ENCODE data around the gene LARGE1. TPM values are rescaled to one million over a fixed set of nuclear protein-coding genes. Genes with fewer than 3 reads are reported as not detected.

The LARGE1 gene
- total RNA-seq, 1 donor from 2014 or later: 140 TPM

DNA sequence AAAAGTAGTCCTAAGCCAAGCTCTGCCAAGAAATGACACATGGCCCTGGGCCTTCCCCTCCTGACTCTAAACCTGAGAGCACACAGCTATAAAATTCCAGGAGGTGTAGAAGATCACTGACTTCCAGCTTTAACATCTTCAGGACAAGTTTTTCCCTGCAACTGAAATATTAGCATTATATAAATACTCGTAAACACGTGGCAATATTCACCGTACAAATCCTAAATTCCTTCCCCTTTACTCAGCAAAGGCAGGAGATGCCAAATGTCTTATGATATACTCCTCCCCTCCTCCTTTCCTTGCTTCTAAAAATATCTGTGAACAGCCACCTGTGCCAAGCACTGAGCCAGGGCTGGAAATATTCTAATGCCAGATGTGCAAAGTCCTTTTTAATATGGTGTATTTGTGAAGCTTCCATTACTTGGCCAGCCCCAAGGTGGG lies 194.0 kb downstream of the LARGE1 start:
- DNase-seq (no peak), ATAC-seq (ENCODE audit: poor library complexity) (peak; percentile 84)
- intact Hi-C loops (cut with DNase I): loop anchor here (10.0 kb wide), 1 partner anchor 58 kb away; no protein-coding TSS in a partner anchor

DNA sequence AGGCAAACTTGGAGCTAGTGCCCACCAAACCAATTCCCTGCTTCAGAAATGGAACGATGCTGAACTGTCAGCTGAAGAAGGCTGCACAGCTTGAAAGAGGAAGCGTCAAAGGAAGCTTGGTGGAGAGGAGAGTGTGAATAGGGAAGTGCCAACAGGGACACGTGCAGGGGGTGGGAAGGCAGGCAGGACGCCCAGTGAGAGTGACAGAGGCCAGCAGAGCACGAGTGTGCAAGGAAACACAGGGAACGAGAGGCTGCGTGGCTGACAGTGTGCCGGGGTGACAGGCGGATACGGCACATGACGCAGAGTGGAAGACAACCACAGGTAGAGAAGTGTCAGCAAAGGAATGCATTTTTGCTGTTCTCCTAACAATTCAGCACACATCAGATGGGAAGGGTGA lies 196.4 kb downstream of the LARGE1 start:
- DNase-seq (peak; percentile 56), ATAC-seq (ENCODE audit: poor library complexity) (peak; percentile 11)
- intact Hi-C loops (cut with DNase I): loop anchor here (10.0 kb wide), 1 partner anchor 61 kb away; no protein-coding TSS in a partner anchor

DNA sequence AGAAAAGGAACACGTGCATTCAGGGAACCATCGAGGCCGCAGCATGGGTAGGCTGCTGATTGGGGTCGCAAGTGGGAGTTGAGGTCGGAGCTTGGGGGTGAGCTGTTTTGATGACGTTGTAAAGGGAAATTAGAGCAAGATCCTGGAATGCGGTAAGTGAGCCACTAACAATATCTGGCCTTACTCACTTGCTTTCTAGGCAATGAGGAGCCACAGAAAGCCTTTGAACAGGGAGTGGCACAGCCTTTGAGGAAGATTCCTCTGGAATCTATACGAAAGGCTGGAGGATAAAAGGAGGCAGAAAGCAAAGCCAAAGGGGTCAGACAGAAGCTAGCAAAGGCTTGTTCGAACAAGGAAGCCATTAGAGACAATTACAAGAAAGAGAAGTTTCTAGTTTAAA lies 197.5 kb downstream of the LARGE1 start:
- no peak for ATAC-seq (ENCODE audit: poor library complexity)
- intact Hi-C loops (cut with DNase I): loop anchor here (10.0 kb wide), 1 partner anchor 62 kb away; no protein-coding TSS in a partner anchor
- no peak for DNase-seq

DNA sequence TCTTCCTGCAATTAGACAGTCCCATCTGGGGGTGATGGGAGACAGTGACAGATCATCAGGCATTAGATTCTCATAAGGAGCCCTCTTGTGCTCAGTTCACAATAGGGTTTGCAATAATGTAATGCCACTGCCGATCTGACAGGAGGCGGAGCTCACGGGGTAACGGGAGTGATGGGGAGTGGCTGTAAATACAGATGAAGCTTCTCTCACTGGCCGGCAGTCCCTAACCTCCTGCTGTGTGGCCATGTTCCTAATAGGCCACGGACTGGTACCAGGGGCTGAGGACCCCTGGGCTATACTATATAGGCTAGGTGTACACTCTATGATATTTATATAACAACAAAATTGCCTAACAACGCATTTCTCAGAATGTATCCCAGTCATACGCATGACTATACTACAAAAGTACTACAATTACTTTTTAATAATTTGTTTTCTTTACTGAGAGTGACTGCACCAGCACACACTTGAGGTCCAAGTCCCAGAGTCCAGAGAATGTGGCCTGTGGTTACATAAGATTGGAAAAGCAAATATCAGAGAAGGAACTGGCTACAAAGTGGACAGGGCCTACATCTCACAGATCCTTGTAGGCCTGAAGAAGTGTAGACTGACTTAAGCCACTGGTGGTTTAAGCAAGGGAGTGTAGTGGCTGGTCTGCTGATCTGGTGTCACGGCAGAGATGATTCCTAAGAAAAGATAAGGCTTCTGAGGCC lies 200.0 kb downstream of the LARGE1 start:
- DNase-seq (no peak), ATAC-seq (ENCODE audit: poor library complexity) (no peak)
- intact Hi-C loops (cut with DNase I): loop anchor here (10.0 kb wide), 1 partner anchor 64 kb away; no protein-coding TSS in a partner anchor

GRCh38 chr22:33717694-33718396 lies 202.4 kb downstream of the LARGE1 start:
- ATAC-seq (ENCODE audit: poor library complexity) (peak; percentile 88), DNase-seq (peak; percentile 52)
- intact Hi-C loops (cut with DNase I): no loop called here

DNA sequence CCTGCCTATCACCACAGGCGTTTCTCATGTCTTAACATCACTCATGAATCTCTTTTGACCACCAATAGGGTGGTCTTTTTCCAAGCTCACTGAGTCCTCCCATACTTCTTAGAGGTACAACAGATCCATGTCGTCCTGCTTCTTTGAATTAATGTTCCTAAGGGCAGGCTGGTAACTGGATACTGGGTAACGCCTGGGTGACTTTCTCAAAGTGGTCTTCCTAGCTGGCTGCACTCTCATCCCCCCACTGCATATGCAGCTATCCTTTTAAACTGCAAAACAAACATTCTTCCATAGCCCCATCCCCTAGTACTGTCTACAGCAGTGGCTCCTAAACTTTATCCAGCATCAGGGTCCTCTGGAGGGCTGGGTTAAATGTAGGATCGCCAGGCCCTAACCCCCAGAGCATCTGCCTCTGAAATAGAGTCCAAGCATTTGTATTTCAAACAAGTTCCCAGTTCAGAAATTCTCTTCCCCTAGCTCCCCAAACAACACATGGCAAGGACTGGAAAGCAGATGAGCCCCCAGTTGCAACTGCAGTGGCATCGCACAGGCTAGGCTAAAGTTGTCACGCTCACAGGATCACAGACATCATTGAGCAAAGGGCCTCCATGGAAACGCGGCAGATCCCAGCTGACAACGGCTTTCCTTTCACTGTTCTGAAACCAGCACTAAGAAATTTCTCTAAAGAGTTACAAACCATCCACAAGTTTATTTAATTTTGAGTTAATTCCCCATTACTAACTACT lies 204.9 kb downstream of the LARGE1 start:
- ATAC-seq (ENCODE audit: poor library complexity) (no peak), DNase-seq (no peak)
- intact Hi-C loops (cut with DNase I): no loop called here

GRCh38 chr22:33710326-33710725 lies 209.9 kb downstream of the LARGE1 start:
- ATAC-seq (ENCODE audit: poor library complexity) (no peak), DNase-seq (no peak)
- intact Hi-C loops (cut with DNase I): no loop called here

- intact Hi-C loops (cut with DNase I): no loop called here
- no peak for DNase-seq
- no peak for ATAC-seq (ENCODE audit: poor library complexity)
Measured at GRCh38 chr22:33707581-33707980, 212.7 kb downstream of the LARGE1 start.

DNA sequence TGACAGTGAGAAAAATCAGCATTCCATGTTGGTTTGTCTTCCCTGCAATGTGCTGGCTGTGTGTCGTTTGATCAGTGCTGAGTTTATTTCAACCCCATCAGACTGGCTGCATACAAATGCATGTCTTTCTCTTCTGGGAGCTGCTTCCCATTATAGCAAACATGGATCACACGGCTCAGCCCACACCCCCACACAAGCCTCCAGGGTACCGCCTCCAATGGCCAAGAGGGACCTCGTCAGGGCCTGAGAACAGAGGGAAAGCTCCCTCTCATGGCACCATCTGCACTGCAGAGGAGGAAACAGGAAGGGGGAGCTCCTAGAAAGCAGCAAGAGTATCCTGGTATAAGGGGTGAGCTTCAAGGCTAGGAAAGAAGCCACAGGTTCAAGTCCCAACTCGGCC lies 214.2 kb downstream of the LARGE1 start:
- ATAC-seq (ENCODE audit: poor library complexity): no peak
- intact Hi-C loops (cut with DNase I): no loop called here
- no peak for DNase-seq

GRCh38 chr22:33699176-33699575 lies 221.1 kb downstream of the LARGE1 start:
- no peak for DNase-seq
- ATAC-seq (ENCODE audit: poor library complexity): no peak
- intact Hi-C loops (cut with DNase I): loop anchor here (10.0 kb wide), 1 partner anchor 46 kb away; no protein-coding TSS in a partner anchor

- ATAC-seq (ENCODE audit: poor library complexity) (no peak), DNase-seq (no peak)
- intact Hi-C loops (cut with DNase I): loop anchor here (10.0 kb wide), 1 partner anchor 47 kb away; no protein-coding TSS in a partner anchor
Measured at GRCh38 chr22:33697640-33698039, 222.6 kb downstream of the LARGE1 start.

DNA sequence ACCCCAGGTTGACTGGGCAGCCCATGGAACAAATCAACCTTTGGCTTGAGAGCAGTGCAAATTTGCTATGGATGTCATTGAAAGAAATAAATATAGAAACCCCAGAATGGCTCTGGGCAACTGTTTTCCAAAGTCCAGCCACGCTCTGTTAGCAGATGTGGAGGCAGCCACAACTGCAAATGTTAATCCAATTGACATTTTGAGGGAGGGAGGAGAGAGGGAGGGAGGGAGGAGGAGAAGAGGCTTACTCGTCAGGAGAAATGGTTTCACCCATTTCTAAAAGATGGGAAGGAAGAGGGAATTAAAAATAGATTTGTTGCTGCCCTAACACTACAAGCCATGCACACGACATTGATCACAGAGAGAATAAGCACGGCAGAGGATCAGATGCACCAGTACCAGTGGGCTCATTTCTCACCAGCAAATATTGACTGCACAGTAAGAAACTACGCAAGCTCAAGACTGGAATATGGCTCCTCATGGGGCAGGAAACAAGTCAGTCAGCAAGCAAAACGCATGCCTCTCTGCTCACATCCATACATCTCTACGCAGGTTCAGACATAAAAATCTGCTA lies 229.1 kb downstream of the LARGE1 start:
- intact Hi-C loops (cut with DNase I): loop anchor here (10.0 kb wide), 1 partner anchor 54 kb away; no protein-coding TSS in a partner anchor
- ATAC-seq (ENCODE audit: poor library complexity) (no peak), DNase-seq (no peak)

DNA sequence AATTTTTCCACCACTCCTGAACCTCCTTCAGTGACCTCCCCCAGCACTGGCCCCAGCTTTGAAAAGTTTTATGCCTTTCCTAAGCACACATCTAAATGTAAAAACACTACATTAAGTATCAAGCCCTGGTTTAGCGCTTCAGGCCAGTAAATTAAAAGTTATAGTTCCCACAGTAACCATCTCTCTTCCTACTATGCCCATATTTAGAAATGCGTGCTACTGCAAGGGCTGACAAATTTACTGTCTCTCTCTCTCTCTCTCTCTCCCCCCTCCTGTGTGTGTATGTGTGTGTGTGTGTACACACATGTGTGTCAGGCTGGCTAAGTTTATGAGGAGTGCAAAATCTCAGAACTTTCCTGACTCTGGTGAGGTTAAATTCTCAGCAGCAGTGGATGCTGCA lies 231.4 kb downstream of the LARGE1 start:
- DNase-seq: no peak
- intact Hi-C loops (cut with DNase I): no loop called here
- ATAC-seq (ENCODE audit: poor library complexity): no peak

DNA sequence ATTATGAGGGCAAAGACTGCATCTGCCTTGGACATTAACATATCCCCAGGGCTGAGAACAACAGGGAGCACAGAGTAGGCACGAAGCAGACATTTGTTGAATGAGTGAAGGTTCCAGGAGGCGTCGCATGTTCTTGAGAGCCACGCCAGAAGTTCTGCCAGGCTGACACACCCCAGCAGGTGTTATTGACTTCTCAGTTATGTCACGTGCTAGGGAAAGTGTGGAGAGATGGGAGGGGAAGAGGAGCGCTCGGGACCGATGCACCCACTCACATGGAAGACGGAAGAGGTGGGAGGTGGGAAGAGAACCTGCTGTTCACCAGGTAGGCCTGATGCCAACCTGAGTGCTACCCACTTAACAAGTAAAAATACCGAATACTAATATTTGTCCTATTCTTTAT lies 232.8 kb downstream of the LARGE1 start:
- intact Hi-C loops (cut with DNase I): no loop called here
- ATAC-seq (ENCODE audit: poor library complexity) (no peak), DNase-seq (no peak)

GRCh38 chr22:33684087-33684486 lies 236.2 kb downstream of the LARGE1 start:
- intact Hi-C loops (cut with DNase I): no loop called here
- peak; percentile 56 for ATAC-seq (ENCODE audit: poor library complexity)
- DNase-seq: no peak

DNA sequence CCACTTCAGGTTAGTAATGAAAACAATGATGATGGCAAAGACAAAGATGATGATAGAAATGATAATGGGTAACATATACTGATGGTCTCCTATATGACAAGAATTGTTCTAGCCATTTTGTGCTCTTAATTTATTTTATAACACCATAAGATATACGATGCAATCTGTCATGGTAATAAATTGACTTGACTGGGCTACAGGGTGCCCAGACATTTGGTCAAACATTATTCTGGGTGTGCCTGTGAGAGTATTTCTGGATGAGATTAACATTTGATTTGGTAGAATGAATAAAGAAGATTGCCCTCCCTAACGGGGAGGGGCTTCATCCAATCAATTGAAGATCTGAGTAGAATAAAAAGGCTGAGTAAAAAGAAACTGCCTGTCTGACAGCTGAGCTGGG lies 237.3 kb downstream of the LARGE1 start:
- ATAC-seq (ENCODE audit: poor library complexity): no peak
- intact Hi-C loops (cut with DNase I): no loop called here
- DNase-seq: no peak

- intact Hi-C loops (cut with DNase I): no loop called here
- DNase-seq (no peak), ATAC-seq (ENCODE audit: poor library complexity) (no peak)
Measured at GRCh38 chr22:33680632-33681031, 239.6 kb downstream of the LARGE1 start.

GRCh38 chr22:33678523-33678922 lies 241.8 kb downstream of the LARGE1 start:
- intact Hi-C loops (cut with DNase I): no loop called here
- DNase-seq (no peak), ATAC-seq (ENCODE audit: poor library complexity) (no peak)

- intact Hi-C loops (cut with DNase I): no loop called here
- no peak for DNase-seq
- ATAC-seq (ENCODE audit: poor library complexity): peak; percentile 69
Measured at GRCh38 chr22:33677536-33677935, 242.7 kb downstream of the LARGE1 start.

Measured in Right ventricle myocardium superior (tissue), 1 donor.